RWPE2 (cell line): ENCODE results near the gene MEF2A.

Source experiments
- ATAC-seq: fragments of 200-7000 bp; cut with Tn5 transposase; 3 replicates; pipeline ENCODE4 v1.9.1; 2021; ENCODE audit warnings: low read depth
- DNase-seq: peaks from one replicate; pipeline ENCODE4 v3.0.0-alpha.2; 2020; ENCODE audit warnings: low spot score
- H3K27ac ChIP-seq: fragments of 450-650 bp; 2 replicates; pipeline ENCODE4 v1.5.1; 2017; ENCODE audit warnings: mild to moderate bottlenecking; ENCODE audit not compliant: poor library complexity, severe bottlenecking
- H3K27me3 ChIP-seq: fragments of 250-450 bp; sonication (Bioruptor Pico); 2 replicates; pipeline ENCODE4 v1.5.1; 2021; ENCODE audit warnings: mild to moderate bottlenecking, moderate library complexity; ENCODE audit not compliant: insufficient read depth, poor library complexity, severe bottlenecking
- H3K36me3 ChIP-seq: fragments of 250-450 bp; sonication (Bioruptor Pico); 2 replicates; pipeline ENCODE4 v1.5.1; 2020; ENCODE audit warnings: low read depth, mild to moderate bottlenecking, moderate library complexity
- H3K4me1 ChIP-seq: fragments of 250-450 bp; sonication (Bioruptor Pico); 2 replicates; pipeline ENCODE4 v1.5.1; 2021; ENCODE audit warnings: mild to moderate bottlenecking, moderate library complexity; ENCODE audit not compliant: insufficient read depth, poor library complexity, severe bottlenecking
- H3K4me3 ChIP-seq: fragments of 250-450 bp; sonication (Bioruptor Pico); 2 replicates; pipeline ENCODE4 v1.5.1; 2021; ENCODE audit warnings: mild to moderate bottlenecking, moderate library complexity; ENCODE audit not compliant: severe bottlenecking
- H3K9me3 ChIP-seq: fragments of 250-450 bp; sonication (Bioruptor Pico); 2 replicates; pipeline ENCODE4 v1.5.1; 2021; ENCODE audit warnings: mild to moderate bottlenecking, moderate library complexity; ENCODE audit not compliant: severe bottlenecking
- CTCF ChIP-seq: fragments of 450-650 bp; IDR thresholded peaks from one replicate; pipeline ENCODE4 v1.5.1; 2017; ENCODE audit warnings: mild to moderate bottlenecking, moderate library complexity; ENCODE audit not compliant: poor library complexity, severe bottlenecking

MEF2A gene

DNA sequence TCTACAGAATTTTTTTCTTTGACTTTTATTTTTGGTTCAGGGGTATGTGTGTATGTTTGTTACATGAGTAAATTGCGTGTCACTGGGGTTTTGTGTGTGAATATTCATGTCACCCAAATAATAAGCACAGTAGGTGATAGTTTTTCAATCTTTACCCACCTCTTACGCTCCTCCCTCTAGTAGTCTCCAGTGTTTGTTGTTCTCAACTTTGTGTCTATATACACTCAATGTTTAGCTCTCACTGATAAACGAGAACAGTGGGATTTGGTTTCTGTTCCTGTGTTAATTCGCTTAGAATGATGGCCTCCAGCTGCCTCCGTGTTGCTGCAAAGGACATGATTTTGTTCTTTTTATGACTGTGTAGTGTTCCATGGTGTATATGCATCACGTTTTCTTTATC is 54.4 kb downstream of the MEF2A start:
- no peak for DNase-seq
- no peak for TF ChIP-seq CTCF
- Histone ChIP-seq H3K27ac (no peak overlapping the region), H3K4me3 (no peak overlapping the region), H3K4me1 (peaks cover 30% of the 10 kb centered on the region), H3K36me3 (0 out of 2 replicates have a peak, but pooled peaks cover 3% of the 10 kb centered on the region), H3K9me3 (peaks cover 4% of the 10 kb centered on the region), H3K27me3 (no peaks in the 10 kb centered on the region)
- ATAC-seq: no peak

DNA sequence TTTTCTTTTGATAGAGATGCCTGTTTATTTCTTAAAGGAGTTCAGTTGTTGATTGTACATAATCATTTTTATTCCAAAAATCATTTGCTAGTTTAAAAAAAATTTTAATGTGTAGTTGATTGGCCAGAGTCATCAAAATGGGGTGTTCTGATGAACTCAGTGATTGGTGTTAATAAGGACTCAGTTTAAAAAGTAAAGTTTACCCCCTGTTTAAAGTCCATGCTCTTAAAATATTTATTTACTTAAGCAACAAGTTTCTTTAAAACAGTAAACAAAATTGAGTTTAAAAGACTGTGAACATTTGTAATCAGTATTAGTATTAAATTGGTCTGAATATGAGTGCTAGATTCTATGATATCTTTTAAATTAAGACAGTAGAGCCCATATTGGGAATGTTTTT is 56.0 kb downstream of the MEF2A start:
- TF ChIP-seq CTCF: no peak
- Histone ChIP-seq H3K36me3 (peaks cover 3% of the 10 kb centered on the region; the same call in 1 of the 2 replicates), H3K4me3 (no peak overlapping the region), H3K4me1 (peaks cover 30% of the 10 kb centered on the region), H3K9me3 (peaks cover 11% of the 10 kb centered on the region), H3K27ac (no peak overlapping the region), H3K27me3 (no peaks in the 10 kb centered on the region)
- no peak for DNase-seq
- ATAC-seq: no peak

DNA sequence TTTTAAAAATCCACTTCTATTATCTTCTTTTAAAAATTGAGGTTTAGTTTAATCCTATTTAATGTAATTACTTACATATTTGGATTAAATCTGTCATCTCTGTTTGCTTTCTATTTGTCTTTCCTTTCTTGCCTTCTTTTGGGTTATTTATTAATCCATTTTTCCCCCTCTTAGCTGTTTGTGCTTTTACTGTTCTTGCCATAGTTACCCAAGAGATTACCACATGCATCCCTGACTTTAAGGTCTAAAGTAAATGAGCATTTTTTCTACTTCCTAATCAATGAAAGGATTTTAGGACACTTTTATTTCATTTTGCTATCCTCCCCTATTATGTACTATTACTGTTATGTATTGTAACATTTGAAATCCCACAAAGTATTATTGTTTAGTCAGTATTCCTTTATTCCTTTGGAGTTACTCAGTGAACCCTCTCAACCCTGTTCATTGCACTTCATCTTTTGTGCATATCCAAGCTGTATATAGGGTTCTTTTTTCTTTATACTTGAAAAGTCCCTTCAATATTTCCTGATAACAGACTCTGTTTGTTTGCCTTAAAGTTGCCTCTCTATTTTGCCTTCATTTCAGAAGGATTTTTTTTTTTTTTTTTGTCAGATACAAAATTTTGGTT is 62.7 kb downstream of the MEF2A start:
- Histone ChIP-seq H3K27me3 (no peaks in the 10 kb centered on the region), H3K27ac (no peak overlapping the region), H3K36me3 (peaks cover 7% of the 10 kb centered on the region), H3K4me1 (no peaks in the 10 kb centered on the region), H3K4me3 (no peak overlapping the region), H3K9me3 (peaks cover 11% of the 10 kb centered on the region)
- ATAC-seq: no peak
- no peak for TF ChIP-seq CTCF
- no peak for DNase-seq

GRCh38 chr15:99630607-99631131 is 64.9 kb downstream of the MEF2A start:
- Histone ChIP-seq H3K36me3 (peaks cover 14% of the 10 kb centered on the region), H3K27ac (no peak overlapping the region), H3K4me3 (no peak overlapping the region), H3K9me3 (peaks cover 2% of the 10 kb centered on the region), H3K27me3 (no peaks in the 10 kb centered on the region), H3K4me1 (no peaks in the 10 kb centered on the region)
- no peak for TF ChIP-seq CTCF
- ATAC-seq: no peak
- no peak for DNase-seq

- no peaks in the 10 kb centered on the region for H3K4me1 ChIP-seq
- H3K36me3 ChIP-seq: peaks cover 18% of the 10 kb centered on the region
- no peak for TF ChIP-seq CTCF
- DNase-seq (no peak), ATAC-seq (no peak)
- no peak overlapping the region for H3K4me3 ChIP-seq
- no peaks in the 10 kb centered on the region for H3K27me3 ChIP-seq
- H3K9me3 ChIP-seq: no peaks in the 10 kb centered on the region
- H3K27ac ChIP-seq: no peak overlapping the region
Measured at GRCh38 chr15:99631255-99631654, 65.5 kb downstream of the MEF2A start.
